ENCODE results near the gene SLC30A5. TPM values are rescaled to one million over a fixed set of nuclear protein-coding genes. Genes with fewer than 3 reads are reported as not detected.
"Not testable (repeated sequence)": the region's sequence is repeated elsewhere in the genome, so short reads cannot be mapped to it uniquely, and the experiment has no call there.

SLC30A5 gene
- total RNA-seq, 2 donors from 2014 or later = 72.2 to 79.3 TPM

DNA sequence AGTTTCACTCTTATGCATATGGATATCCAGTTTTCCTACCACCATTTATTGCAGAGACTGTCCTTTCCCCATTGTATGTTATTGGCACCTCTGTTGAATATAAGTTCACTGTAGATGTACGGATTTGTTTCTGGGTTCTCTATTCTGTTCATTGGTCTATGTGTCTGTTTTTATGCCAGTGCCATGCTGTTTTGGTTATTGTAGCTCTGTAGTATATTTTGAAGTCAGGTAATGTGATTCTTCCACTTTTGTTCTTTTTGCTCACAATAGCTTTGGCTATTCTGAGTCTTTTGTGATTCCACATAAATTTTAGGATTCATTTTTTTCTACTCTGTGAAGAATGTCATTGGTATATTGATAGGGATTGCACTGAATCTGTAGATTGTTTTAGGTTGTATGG, 47.0 kb downstream of the SLC30A5 start:
- intact Hi-C loops (cut with DNase I) = no loop called here
- Histone ChIP-seq H3K36me3 (no peaks in the 10 kb centered on the region), H3K9me3 (no peaks in the 10 kb centered on the region), H3K27me3 (replicated peaks; ENCODE audit: insufficient read depth) (no peaks in the 10 kb centered on the region), H3K27ac (no peak overlapping the region), H3K4me3 (no peak overlapping the region), H3K4me1 (replicated peaks) (no peaks in the 10 kb centered on the region)
- DNase-seq (ENCODE audit: low spot score) = no peak
- TF ChIP-seq, protein P1, sequence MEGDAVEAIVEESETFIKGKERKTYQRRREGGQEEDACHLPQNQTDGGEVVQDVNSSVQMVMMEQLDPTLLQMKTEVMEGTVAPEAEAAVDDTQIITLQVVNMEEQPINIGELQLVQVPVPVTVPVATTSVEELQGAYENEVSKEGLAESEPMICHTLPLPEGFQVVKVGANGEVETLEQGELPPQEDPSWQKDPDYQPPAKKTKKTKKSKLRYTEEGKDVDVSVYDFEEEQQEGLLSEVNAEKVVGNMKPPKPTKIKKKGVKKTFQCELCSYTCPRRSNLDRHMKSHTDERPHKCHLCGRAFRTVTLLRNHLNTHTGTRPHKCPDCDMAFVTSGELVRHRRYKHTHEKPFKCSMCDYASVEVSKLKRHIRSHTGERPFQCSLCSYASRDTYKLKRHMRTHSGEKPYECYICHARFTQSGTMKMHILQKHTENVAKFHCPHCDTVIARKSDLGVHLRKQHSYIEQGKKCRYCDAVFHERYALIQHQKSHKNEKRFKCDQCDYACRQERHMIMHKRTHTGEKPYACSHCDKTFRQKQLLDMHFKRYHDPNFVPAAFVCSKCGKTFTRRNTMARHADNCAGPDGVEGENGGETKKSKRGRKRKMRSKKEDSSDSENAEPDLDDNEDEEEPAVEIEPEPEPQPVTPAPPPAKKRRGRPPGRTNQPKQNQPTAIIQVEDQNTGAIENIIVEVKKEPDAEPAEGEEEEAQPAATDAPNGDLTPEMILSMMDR (IDR thresholded peaks at IDR 0.05) = no peak
- no peak for TF ChIP-seq POLR2AphosphoS5 (IDR thresholded peaks at IDR 0.05)
- no peak for TF ChIP-seq POLR2A (IDR thresholded peaks at IDR 0.05)
- WGBS = 90% methylated on average over 1 of the region's 1 CpG

DNA sequence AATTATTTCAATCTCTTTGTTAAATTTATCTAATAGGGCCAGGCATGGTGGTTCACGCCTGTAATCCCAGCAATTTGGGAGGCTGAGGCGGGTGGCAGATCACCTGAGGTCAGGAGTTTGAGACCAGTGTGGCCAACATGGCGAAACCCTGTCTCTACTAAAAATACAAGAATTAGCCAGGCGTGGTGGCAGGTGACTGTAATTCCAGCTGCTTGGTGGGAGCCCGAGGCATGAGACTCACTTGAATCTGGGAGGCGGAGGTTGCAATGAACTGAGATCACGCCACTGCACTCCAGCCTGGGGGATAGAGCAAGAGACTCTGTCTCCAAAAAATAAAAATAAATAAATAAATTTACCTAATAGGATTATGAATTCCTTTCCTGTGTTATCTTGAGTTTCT, 54.8 kb downstream of the SLC30A5 start:
- intact Hi-C loops (cut with DNase I); H3K4me3 ChIP-seq; H3K36me3 ChIP-seq; H3K9me3 ChIP-seq; H3K27ac ChIP-seq; DNase-seq (ENCODE audit: low spot score); H3K27me3 ChIP-seq (replicated peaks; ENCODE audit: insufficient read depth); H3K4me1 ChIP-seq (replicated peaks): not testable (repeated sequence)
- 97% methylated on average over 7 of the region's 7 CpGs for WGBS

DNA sequence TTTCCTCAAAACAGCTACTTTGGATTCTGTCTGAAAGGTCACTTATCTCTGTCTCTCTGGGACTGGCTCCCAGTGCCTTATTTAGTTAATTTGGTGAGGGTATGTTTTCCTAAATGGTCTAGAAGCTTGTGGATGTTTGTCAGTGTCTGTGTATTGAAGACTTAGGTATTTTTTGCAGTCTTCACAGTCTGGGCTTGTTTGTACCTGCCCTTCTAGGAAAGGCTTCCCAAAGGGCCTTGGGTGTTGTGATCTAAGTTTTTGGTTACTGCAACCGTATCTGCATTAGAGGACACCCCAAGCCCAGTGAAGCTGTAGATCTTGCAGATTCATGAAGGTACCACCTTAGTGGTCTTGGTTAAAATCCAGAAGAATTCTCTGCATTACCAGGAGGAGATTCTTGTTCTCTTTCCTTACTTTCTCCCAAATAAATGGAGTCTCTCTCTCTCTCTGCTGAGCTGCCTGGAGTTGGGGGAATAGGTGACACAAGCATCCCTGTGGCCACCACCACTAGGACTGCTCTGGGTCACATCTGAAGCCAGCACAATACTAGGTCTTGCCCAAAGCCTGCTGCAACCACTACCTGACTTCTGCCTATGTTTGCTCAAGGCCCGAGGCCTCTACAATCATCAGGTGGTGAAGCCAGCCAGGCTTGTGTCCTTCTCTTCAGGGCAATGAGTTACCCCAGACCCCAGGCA, 55.3 kb downstream of the SLC30A5 start:
- TF ChIP-seq, protein P1 (IDR thresholded peaks at IDR 0.05) = no peak
- TF ChIP-seq POLR2AphosphoS5 (IDR thresholded peaks at IDR 0.05) = no peak
- TF ChIP-seq POLR2A (IDR thresholded peaks at IDR 0.05) = no peak
- Histone ChIP-seq H3K9me3 (no peaks in the 10 kb centered on the region), H3K4me1 (replicated peaks) (no peaks in the 10 kb centered on the region), H3K27ac (no peak overlapping the region), H3K4me3 (no peak overlapping the region), H3K27me3 (replicated peaks; ENCODE audit: insufficient read depth) (no peaks in the 10 kb centered on the region), H3K36me3 (no peaks in the 10 kb centered on the region)
- intact Hi-C loops (cut with DNase I) = no loop called here
- WGBS = 79% methylated on average over 2 of the region's 2 CpGs
- no peak for DNase-seq (ENCODE audit: low spot score)

DNA sequence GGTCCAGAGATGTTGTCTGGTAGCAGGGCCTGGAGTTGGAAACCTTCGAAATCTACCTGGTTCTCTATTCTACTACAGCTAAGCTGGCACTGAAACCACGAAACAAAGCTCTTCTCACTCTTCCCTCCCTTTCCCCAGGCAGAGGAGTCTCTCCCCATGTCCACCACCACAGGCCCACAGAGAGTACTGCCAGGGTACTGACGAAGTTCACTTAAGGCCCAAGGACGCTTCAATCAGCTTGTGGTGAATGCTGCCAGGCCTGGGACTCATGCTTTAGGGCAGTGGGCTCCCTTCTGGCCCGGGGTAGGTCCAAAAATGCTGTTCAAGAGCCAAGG, 55.8 kb downstream of the SLC30A5 start:
- H3K27me3 ChIP-seq (replicated peaks; ENCODE audit: insufficient read depth) = no peaks in the 10 kb centered on the region
- intact Hi-C loops (cut with DNase I) = no loop called here
- TF ChIP-seq, protein P1 (IDR thresholded peaks at IDR 0.05) = no peak
- TF ChIP-seq POLR2A (IDR thresholded peaks at IDR 0.05) (no peak), POLR2AphosphoS5 (IDR thresholded peaks at IDR 0.05) (no peak)
- no peak for DNase-seq (ENCODE audit: low spot score)
- 94% methylated on average over 5 of the region's 5 CpGs for WGBS
- no peak overlapping the region for H3K4me3 ChIP-seq
- H3K36me3 ChIP-seq = no peaks in the 10 kb centered on the region
- H3K27ac ChIP-seq = no peak overlapping the region
- H3K9me3 ChIP-seq = no peaks in the 10 kb centered on the region
- H3K4me1 ChIP-seq (replicated peaks) = no peaks in the 10 kb centered on the region

DNA sequence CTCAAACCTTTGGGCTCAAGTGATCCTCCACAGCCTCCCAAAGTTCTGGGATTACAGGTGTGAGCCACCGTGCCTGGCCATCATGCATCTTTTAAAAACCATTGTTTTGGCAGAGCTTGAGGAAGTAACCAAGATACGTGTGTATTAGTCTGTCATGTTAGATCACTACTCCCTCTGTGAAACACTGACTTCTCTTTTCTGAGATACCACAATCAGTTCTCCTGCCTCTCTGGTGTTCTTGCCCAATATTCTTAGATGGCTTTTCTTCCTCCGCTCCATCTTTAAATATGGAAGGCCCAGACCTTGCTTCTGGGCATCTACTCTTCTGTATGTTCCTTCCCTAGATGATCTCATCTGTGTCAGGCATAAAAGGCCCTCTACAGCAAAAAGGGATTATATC, 58.9 kb downstream of the SLC30A5 start:
- no peak for DNase-seq (ENCODE audit: low spot score)
- Histone ChIP-seq H3K4me1 (replicated peaks) (no peaks in the 10 kb centered on the region), H3K27me3 (replicated peaks; ENCODE audit: insufficient read depth) (no peaks in the 10 kb centered on the region), H3K4me3 (no peak overlapping the region), H3K9me3 (no peaks in the 10 kb centered on the region), H3K36me3 (no peaks in the 10 kb centered on the region), H3K27ac (no peak overlapping the region)
- no peak for TF ChIP-seq POLR2A (IDR thresholded peaks at IDR 0.05)
- TF ChIP-seq, protein P1 (IDR thresholded peaks at IDR 0.05) = no peak
- no peak for TF ChIP-seq POLR2AphosphoS5 (IDR thresholded peaks at IDR 0.05)
- intact Hi-C loops (cut with DNase I) = no loop called here
- 58% methylated on average over 3 of the region's 3 CpGs for WGBS
